Fibroblast of skin of right biceps (primary cell): Measurements from ENCODE around the gene KLHDC7B.

Source experiments
- DNase-seq: peaks from one replicate; pipeline ENCODE4 v3.0.0-alpha.2; 2013

The KLHDC7B gene

GRCh38 chr22:50575426-50575941, 29.8 kb downstream of the KLHDC7B start:
- DNase-seq, result no peak

GRCh38 chr22:50576070-50576469, 30.4 kb downstream of the KLHDC7B start:
- DNase-seq, result peak; percentile 46

GRCh38 chr22:50576806-50577696, 31.4 kb downstream of the KLHDC7B start:
- no peak for DNase-seq

- DNase-seq, result no peak
Measured at GRCh38 chr22:50577697-50577986, 31.9 kb downstream of the KLHDC7B start.

- DNase-seq, result peak; percentile 48
Measured at GRCh38 chr22:50577987-50578775, 32.5 kb downstream of the KLHDC7B start, which contains the start of gene CPT1B. CPT1B (minus strand) TSS chr22:50578427; CDS start chr22:50577915, 512 bp downstream.

GRCh38 chr22:50578776-50579310, 33.1 kb downstream of the KLHDC7B start:
- DNase-seq, result no peak

GRCh38 chr22:50579752-50580151, 34.1 kb downstream of the KLHDC7B start:
- no peak for DNase-seq

GRCh38 chr22:50581031-50581949, 35.6 kb downstream of the KLHDC7B start:
- no peak for DNase-seq

GRCh38 chr22:50581950-50582492, 36.3 kb downstream of the KLHDC7B start:
- no peak for DNase-seq

- DNase-seq, result peak; percentile 98
Measured at GRCh38 chr22:50582493-50583293, 37.0 kb downstream of the KLHDC7B start, which contains the start of gene CHKB. CHKB (minus strand) TSS chr22:50582849; CDS start chr22:50582781, 68 bp downstream.

GRCh38 chr22:50583294-50583861, 37.7 kb downstream of the KLHDC7B start:
- peak; percentile 6 for DNase-seq

GRCh38 chr22:50584106-50585096, 38.7 kb downstream of the KLHDC7B start:
- DNase-seq, result no peak

GRCh38 chr22:50585238-50585637, 39.5 kb downstream of the KLHDC7B start:
- DNase-seq, result no peak

- DNase-seq, result no peak
Measured at GRCh38 chr22:50585781-50586180, 40.1 kb downstream of the KLHDC7B start.

- DNase-seq, result no peak
Measured at GRCh38 chr22:50586416-50586815, 40.7 kb downstream of the KLHDC7B start.

- DNase-seq, result no peak
Measured at GRCh38 chr22:50587407-50587806, 41.7 kb downstream of the KLHDC7B start.

GRCh38 chr22:50595189-50595588, 49.5 kb downstream of the KLHDC7B start:
- DNase-seq, result no peak

- no peak for DNase-seq
Measured at GRCh38 chr22:50597097-50597496, 51.4 kb downstream of the KLHDC7B start.

- DNase-seq, result peak; percentile 35
Measured at GRCh38 chr22:50599816-50600455, 54.2 kb downstream of the KLHDC7B start.
